CD4-positive, alpha-beta memory T cell (primary cell): ENCODE results near the gene RAD51C. TPM values are rescaled to one million over a fixed set of nuclear protein-coding genes. Genes with fewer than 3 reads are reported as not detected.
"Not testable (repeated sequence)": the region's sequence is repeated elsewhere in the genome, so short reads cannot be mapped to it uniquely, and the experiment has no call there.

Experiments used
- CTCF ChIA-PET: fragments of 350-600 bp; sonication (Branson Sonifier 250); formaldehyde crosslinking; loops from one replicate; lab custom pipeline; 2021; ENCODE audit warnings: inconsistent platforms; ENCODE audit not compliant: partially characterized antibody; lab: Charles Lee
- POLR2A ChIA-PET: fragments of 350-600 bp; sonication (Branson Sonifier 250); formaldehyde crosslinking; loops from one replicate; lab custom pipeline; 2021; ENCODE audit not compliant: partially characterized antibody; lab: Charles Lee
- DNase-seq, 5 donors: peaks; one replicate each; pipeline versions ENCODE4 v3.0.0 to v3.0.0-alpha.2; 2020 to 2022; ENCODE audit warnings: mixed read lengths in 1 of 5
- H3K27ac ChIP-seq: one replicate; pipeline ENCODE4 v1.7.0; 2013; ENCODE audit warnings: low read depth, low read length
- H3K27me3 ChIP-seq: 2 replicates; pipeline ENCODE4 v1.7.0; 2013; ENCODE audit warnings: mild to moderate bottlenecking, low read length, moderate library complexity; ENCODE audit not compliant: insufficient read depth
- H3K36me3 ChIP-seq: 2 replicates; pipeline ENCODE4 v1.7.0; 2013; ENCODE audit warnings: mild to moderate bottlenecking, low read length, moderate library complexity; ENCODE audit not compliant: insufficient read depth
- H3K4me1 ChIP-seq: 2 replicates; pipeline ENCODE4 v1.7.0; 2013; ENCODE audit warnings: mild to moderate bottlenecking, low read length, moderate library complexity; ENCODE audit not compliant: insufficient read depth
- H3K4me3 ChIP-seq, 2 donors: one replicate each; pipeline ENCODE4 v1.7.0; 2013; ENCODE audit warnings: low read length in 2 of 2, mild to moderate bottlenecking in 1 of 2
- H3K9me3 ChIP-seq, 2 donors: one replicate each; pipeline ENCODE4 v1.7.0; 2013; ENCODE audit warnings: low read length in 2 of 2, control low read depth in 1 of 2; ENCODE audit not compliant: control insufficient read depth in 1 of 2
- H3K27ac Mint-ChIP-seq, 7 donors: one replicate each; pipeline ENCODE4 v1.8.0; 2020 to 2021; ENCODE audit warnings: mixed read lengths in 7 of 7, mild to moderate bottlenecking in 6 of 7, inconsistent platforms in 3 of 7, moderate library complexity in 3 of 7
- H3K27me3 Mint-ChIP-seq, 2 donors: one replicate each; pipeline ENCODE4 v1.8.0; 2020 to 2021; ENCODE audit warnings: mixed read lengths in 2 of 2
- H3K36me3 Mint-ChIP-seq, 2 donors: one replicate each; pipeline ENCODE4 v1.8.0; 2020 to 2021; ENCODE audit warnings: mixed read lengths in 2 of 2, inconsistent platforms in 1 of 2, mild to moderate bottlenecking in 1 of 2
- H3K4me1 Mint-ChIP-seq, 4 donors: one replicate each; pipeline ENCODE4 v1.8.0; 2020 to 2021; ENCODE audit warnings: mixed read lengths in 4 of 4, mild to moderate bottlenecking in 1 of 4
- H3K4me3 Mint-ChIP-seq, 8 donors: one replicate each; pipeline ENCODE4 v1.8.0; 2020 to 2021; ENCODE audit warnings: mixed read lengths in 8 of 8, mild to moderate bottlenecking in 7 of 8, moderate library complexity in 6 of 8, inconsistent platforms in 3 of 8
- H3K9me3 Mint-ChIP-seq, 8 donors: one replicate each; pipeline ENCODE4 v1.8.0; 2020 to 2021; ENCODE audit warnings: mixed read lengths in 8 of 8, mild to moderate bottlenecking in 5 of 8, inconsistent platforms in 3 of 8, moderate library complexity in 1 of 8
- intact Hi-C: fragments of 100-400 bp; cut with micrococcal nuclease; formaldehyde crosslinking; loops from one replicate; pipeline ENCODE4 v1.15.1; 2023
- polyA plus RNA-seq, 2 donors: library from polyadenylated mRNA; unstranded; fragments of 300-500 nt; fragmentation: Illumina TruSeq; gene quantifications; one replicate each; pipeline ENCODE4 v1.2.3, GENCODE V29; 2021
- total RNA-seq, 2 experiments: library from RNA; stranded (reverse); gene quantifications; one replicate each; pipeline ENCODE4 v1.2.3, GENCODE V29; 2021

RAD51C gene
- total and polyA plus RNA-seq, 4 experiments from 2014 or later = 25.8 to 74.2 (median 36.9) TPM

DNA sequence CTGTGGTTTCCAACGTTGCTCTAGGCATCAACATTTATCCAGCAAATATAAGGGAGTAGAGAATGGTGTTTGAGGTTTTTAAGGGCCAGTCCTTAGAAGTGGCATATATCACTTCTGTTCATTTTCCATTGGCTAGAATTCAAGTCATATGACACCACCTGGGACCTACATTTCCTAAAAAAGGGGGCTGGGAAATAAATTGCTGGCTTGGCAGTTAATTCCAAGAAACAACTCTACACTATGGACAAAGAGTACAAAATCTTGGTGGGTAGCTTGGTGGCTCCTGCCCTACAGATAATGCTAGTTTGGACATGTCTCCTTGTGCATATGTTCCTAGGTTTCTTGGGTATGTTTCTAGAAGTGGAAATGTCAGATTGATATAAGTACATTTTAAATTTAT is 70.9 kb downstream of the RAD51C start:
- Mint-ChIP-seq H3K36me3 (no peaks in the 10 kb centered on the region), H3K9me3 (no peaks in the 10 kb centered on the region), H3K4me1 (no peaks in the 10 kb centered on the region), H3K27ac (no peak overlapping the region), H3K27me3 (peaks cover 24 to 26% of the 10 kb centered on the region in 2 donors), H3K4me3 (no peak overlapping the region)
- H3K4me3 ChIP-seq = no peak overlapping the region
- intact Hi-C loops = no loop called here
- no peaks in the 10 kb centered on the region for H3K9me3 ChIP-seq
- no peaks in the 10 kb centered on the region for H3K4me1 ChIP-seq
- DNase-seq = no peak
- ChIA-PET CTCF (no interaction called here), POLR2A (no interaction called here)
- H3K36me3 ChIP-seq = no peaks in the 10 kb centered on the region
- no peak overlapping the region for H3K27ac ChIP-seq
- H3K27me3 ChIP-seq = peaks cover 4% of the 10 kb centered on the region

DNA sequence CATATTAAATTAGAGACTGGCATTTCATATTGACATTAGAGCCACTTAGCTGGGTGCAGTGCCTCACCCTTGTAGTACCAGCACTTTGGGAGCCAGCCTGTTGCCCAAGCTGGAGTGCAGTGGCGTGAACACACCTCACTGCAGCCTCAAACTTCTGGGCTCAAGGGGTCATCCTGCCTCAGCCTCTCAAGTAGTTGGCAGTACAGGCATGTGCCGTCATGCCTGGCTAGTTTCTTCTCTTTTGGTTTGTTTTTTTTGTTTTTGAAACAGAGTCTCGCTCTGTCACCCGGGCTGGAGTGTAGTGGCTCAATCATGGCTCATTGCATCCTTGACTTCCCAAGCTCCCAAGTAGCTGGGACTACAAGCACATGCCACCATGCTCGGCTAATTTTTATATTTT is 72.0 kb downstream of the RAD51C start:
- DNase-seq = no peak
- Histone ChIP-seq H3K9me3 (no peaks in the 10 kb centered on the region), H3K27ac (no peak overlapping the region), H3K4me3 (no peak overlapping the region), H3K36me3 (no peaks in the 10 kb centered on the region), H3K4me1 (no peaks in the 10 kb centered on the region), H3K27me3 (peaks cover 4% of the 10 kb centered on the region)
- H3K9me3 Mint-ChIP-seq = no peaks in the 10 kb centered on the region
- no peak overlapping the region for H3K27ac Mint-ChIP-seq
- intact Hi-C loops = no loop called here
- H3K27me3 Mint-ChIP-seq = peaks cover 19 to 25% of the 10 kb centered on the region in 2 donors
- POLR2A ChIA-PET = no interaction called here
- no peaks in the 10 kb centered on the region for H3K36me3 Mint-ChIP-seq
- CTCF ChIA-PET = no interaction called here
- H3K4me1 Mint-ChIP-seq = no peaks in the 10 kb centered on the region
- no peak overlapping the region for H3K4me3 Mint-ChIP-seq

DNA sequence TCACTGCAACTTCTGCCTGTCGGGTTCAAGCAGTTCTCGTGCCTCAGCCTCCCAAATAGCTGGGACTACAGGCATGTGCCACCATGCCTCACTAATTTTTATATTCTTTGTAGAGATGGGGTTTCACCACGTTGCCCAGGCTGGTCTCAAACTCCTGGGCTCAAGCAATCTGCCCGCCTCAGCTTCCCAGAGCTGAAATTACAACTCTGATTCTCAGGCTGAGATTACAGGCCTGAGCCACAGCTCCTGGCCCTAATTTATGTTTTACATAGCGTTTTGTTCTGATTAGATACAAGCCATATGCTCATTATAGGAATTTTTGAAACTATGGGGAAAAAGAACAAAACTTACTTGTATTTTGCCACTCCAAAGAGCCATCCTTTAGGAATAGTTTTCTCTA is 86.1 kb downstream of the RAD51C start:
- H3K36me3 ChIP-seq, H3K4me3 ChIP-seq, POLR2A ChIA-PET, H3K36me3 Mint-ChIP-seq, H3K4me3 Mint-ChIP-seq, H3K27me3 ChIP-seq, H3K27me3 Mint-ChIP-seq, intact Hi-C loops, H3K4me1 Mint-ChIP-seq, DNase-seq, H3K9me3 ChIP-seq, H3K4me1 ChIP-seq, H3K9me3 Mint-ChIP-seq, H3K27ac ChIP-seq, H3K27ac Mint-ChIP-seq: not testable (repeated sequence)
- CTCF ChIA-PET = interaction anchor here (0.7 kb wide), 1 partner anchor 90 kb away, joined by 4 read pairs; no protein-coding TSS in a partner anchor

DNA sequence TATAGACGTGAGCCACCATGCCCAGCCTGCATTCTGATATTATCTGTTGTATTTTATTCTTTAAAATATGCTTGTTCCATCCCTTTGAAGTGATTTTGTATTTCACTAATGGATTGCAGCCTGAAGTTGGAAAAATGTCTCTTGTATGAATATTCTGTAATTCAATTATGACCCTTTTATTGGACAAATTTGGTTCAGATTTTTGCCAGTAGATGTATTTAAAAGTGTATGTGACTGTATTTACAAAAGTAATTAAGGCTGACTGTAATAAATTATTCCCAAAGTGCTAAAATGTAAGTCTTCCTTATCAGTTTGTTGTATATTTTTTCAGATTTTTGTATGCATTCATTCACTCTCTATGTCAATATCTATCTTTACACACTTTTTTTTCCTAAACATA is 87.0 kb downstream of the RAD51C start:
- H3K9me3 Mint-ChIP-seq = no peaks in the 10 kb centered on the region
- H3K27me3 Mint-ChIP-seq = peaks cover 2 to 4% of the 10 kb centered on the region in 2 donors
- Histone ChIP-seq H3K9me3 (no peaks in the 10 kb centered on the region), H3K27me3 (no peaks in the 10 kb centered on the region), H3K4me3 (no peak overlapping the region), H3K36me3 (no peaks in the 10 kb centered on the region), H3K4me1 (no peaks in the 10 kb centered on the region), H3K27ac (no peak overlapping the region)
- no peaks in the 10 kb centered on the region for H3K4me1 Mint-ChIP-seq
- H3K4me3 Mint-ChIP-seq = no peak overlapping the region
- H3K36me3 Mint-ChIP-seq = no peaks in the 10 kb centered on the region
- ChIA-PET CTCF (no interaction called here), POLR2A (no interaction called here)
- H3K27ac Mint-ChIP-seq = no peak overlapping the region
- intact Hi-C loops = no loop called here
- DNase-seq = no peak

DNA sequence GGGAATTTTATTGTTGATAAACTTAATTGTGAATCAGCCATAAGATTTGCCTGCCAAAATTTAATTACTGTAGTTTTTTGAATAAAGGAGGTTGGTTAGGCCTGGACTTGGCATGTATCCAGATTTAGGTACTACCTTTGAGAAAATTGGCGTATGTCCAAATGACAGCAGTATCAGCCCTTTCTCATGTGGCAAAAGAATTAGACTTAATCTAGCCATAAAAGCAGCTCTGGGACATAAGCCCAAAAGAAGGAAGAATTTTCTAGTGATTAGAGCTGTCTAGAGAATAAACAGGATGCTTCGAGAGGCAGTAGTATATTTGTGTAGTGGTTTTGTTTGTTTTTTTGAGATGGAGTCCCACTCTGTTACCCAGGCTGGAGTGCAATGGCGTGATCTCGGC is 91.0 kb downstream of the RAD51C start:
- H3K36me3 ChIP-seq = no peaks in the 10 kb centered on the region
- H3K4me1 ChIP-seq = no peaks in the 10 kb centered on the region

DNA sequence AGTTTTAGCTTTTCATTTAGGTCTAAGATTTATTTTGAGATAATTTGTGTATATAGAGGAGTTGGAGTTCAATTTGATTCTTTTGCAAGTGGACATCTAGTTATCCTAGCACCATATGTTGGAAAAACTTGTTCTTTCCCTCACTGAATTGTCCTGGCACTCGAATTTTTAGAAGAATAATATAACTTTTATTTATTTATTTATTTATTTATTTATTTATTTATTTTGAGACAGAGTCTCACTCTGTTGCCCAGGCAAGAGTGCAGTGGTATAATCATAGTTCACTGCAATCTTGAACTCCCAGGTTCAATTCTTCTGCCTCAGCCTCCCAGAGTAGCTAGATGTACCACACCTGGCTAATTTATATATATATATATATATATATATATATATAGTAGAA is 92.7 kb downstream of the RAD51C start:
- Mint-ChIP-seq H3K4me1 (peaks cover 0 to 3% (median under 1%) of the 10 kb centered on the region in 4 donors), H3K9me3 (no peaks in the 10 kb centered on the region), H3K36me3 (no peaks in the 10 kb centered on the region), H3K27ac (no peak overlapping the region), H3K4me3 (no peak overlapping the region), H3K27me3 (peaks cover 5 to 8% of the 10 kb centered on the region in 2 donors)
- H3K9me3 ChIP-seq = no peaks in the 10 kb centered on the region
- H3K4me3 ChIP-seq = no peak overlapping the region
- DNase-seq = no peak
- no peak overlapping the region for H3K27ac ChIP-seq
- intact Hi-C loops = no loop called here
- no peaks in the 10 kb centered on the region for H3K4me1 ChIP-seq
- no peaks in the 10 kb centered on the region for H3K27me3 ChIP-seq
- ChIA-PET CTCF (no interaction called here), POLR2A (no interaction called here)
- no peaks in the 10 kb centered on the region for H3K36me3 ChIP-seq

More for the DNA sequence above, 91.0 kb downstream of the RAD51C start:
- ChIA-PET POLR2A (no interaction called here), CTCF (no interaction called here)
- H3K4me3 ChIP-seq = no peak overlapping the region
- no peaks in the 10 kb centered on the region for H3K4me1 Mint-ChIP-seq
- intact Hi-C loops = no loop called here
- no peak overlapping the region for H3K4me3 Mint-ChIP-seq
- no peak for DNase-seq
- H3K27ac ChIP-seq = no peak overlapping the region
- H3K36me3 Mint-ChIP-seq = no peaks in the 10 kb centered on the region
- no peaks in the 10 kb centered on the region for H3K9me3 ChIP-seq
- H3K27ac Mint-ChIP-seq = no peak overlapping the region
- no peaks in the 10 kb centered on the region for H3K27me3 ChIP-seq
- H3K9me3 Mint-ChIP-seq = no peaks in the 10 kb centered on the region
- peaks cover 1 to 5% of the 10 kb centered on the region in 2 donors for H3K27me3 Mint-ChIP-seq

Other genes starting within 250 kb of the RAD51C start
- gene HSF5, start 204.2 kb upstream of the RAD51C start, total RNA-seq = 1 to 10 TPM; 2.1 to 2.4 TPM
- 1 to 10 TPM in 1 of 2 donors, under 1 TPM in 1; 0.84 to 1.4 TPM for gene HSF5, start 204.2 kb upstream of the RAD51C start, polyA plus RNA-seq
- gene MTMR4, start 178.0 kb upstream of the RAD51C start, total RNA-seq = 10 to 100 TPM; 60.4 to 65.7 TPM
- gene MTMR4, start 178.0 kb upstream of the RAD51C start, polyA plus RNA-seq = 10 to 100 TPM; 17.5 to 23.5 TPM
- 1 to 10 TPM; 1.3 to 1.6 TPM for gene TEX14, start 557 bp upstream of the RAD51C start, total RNA-seq
- gene TEX14, start 557 bp upstream of the RAD51C start, polyA plus RNA-seq = not detected
- gene PPM1E, start 63.3 kb downstream of the RAD51C start, total RNA-seq = not detected
- not detected for gene PPM1E, start 63.3 kb downstream of the RAD51C start, polyA plus RNA-seq